Sigmoid colon (tissue), 4 donors: ENCODE results near the gene TRDMT1.

Experiments used
- CTCF ChIP-seq, 4 experiments: fragments of 450-650 bp in 3 of 4; fragments of 200-600 bp in 1 of 4; IDR thresholded peaks; one replicate each; pipeline ENCODE4 v1.5.1; 2016 to 2019; ENCODE audit warnings: antibody characterized with exemption in 4 of 4, mild to moderate bottlenecking in 3 of 4, moderate library complexity in 2 of 4
- EP300 ChIP-seq, 4 donors: sonication (generic); formaldehyde crosslinking; IDR thresholded peaks; one replicate each; pipeline ENCODE4 v1.6.1; 2017; ENCODE audit warnings: antibody characterized with exemption in 4 of 4
- POLR2A ChIP-seq, 2 donors: fragments of 450-650 bp; IDR thresholded peaks; one replicate each; pipeline ENCODE4 v1.6.1; 2016; ENCODE audit warnings: antibody characterized with exemption in 2 of 2, mild to moderate bottlenecking in 2 of 2, moderate library complexity in 2 of 2
- POLR2AphosphoS5 ChIP-seq, 4 donors: sonication (generic); formaldehyde crosslinking; IDR thresholded peaks; one replicate each; pipeline ENCODE4 v1.6.1; 2017; ENCODE audit warnings: antibody characterized with exemption in 4 of 4

GRCh38 chr10:17231788-17232187 is 30.3 kb upstream of the TRDMT1 start:
- TF ChIP-seq POLR2AphosphoS5 (IDR thresholded peaks at IDR 0.05), result no peak
- TF ChIP-seq POLR2A (IDR thresholded peaks at IDR 0.05), result no peak
- TF ChIP-seq EP300 (IDR thresholded peaks at IDR 0.05), result no peak
- no peak for TF ChIP-seq CTCF (IDR thresholded peaks at IDR 0.05)
